Stimulated activated CD8-positive, alpha-beta memory T cell treated with anti-CD3 and anti-CD28 coated beads, Interleukin-15, amount 100 ng/mL, for 4 hours (primary cell): Measurements from ENCODE around the gene NEK2.
"Not testable (repeated sequence)": the region's sequence is repeated elsewhere in the genome, so short reads cannot be mapped to it uniquely, and the experiment has no call there.

Source experiments
- DNase-seq, 2 donors: peaks; one replicate each; pipeline ENCODE4 v3.0.0-alpha.2; 2020; ENCODE audit warnings: low read depth in 2 of 2

Gene NEK2

DNA sequence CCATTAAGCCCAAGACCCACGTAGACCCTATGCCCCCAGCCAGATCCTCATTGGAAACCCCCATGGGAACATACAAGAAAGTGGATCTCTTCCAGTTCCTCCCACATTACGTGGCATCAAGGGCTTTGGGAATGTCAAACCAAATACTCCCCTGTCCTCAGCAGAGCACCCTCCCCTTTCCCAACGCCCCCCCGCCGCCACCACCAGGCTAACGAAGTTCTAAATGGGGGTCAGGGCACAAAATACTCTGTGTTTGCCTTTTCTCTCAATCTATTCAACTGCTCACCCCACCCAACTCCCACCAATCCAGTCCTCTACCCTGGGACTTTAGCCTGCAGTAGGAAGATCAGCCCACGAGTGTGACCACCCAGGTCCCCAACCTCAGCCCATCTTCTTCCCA is 24.5 kb downstream of the NEK2 start:
- DNase-seq, result no peak

GRCh38 chr1:211648980-211649934 is 26.2 kb downstream of the NEK2 start:
- DNase-seq, result no peak

DNA sequence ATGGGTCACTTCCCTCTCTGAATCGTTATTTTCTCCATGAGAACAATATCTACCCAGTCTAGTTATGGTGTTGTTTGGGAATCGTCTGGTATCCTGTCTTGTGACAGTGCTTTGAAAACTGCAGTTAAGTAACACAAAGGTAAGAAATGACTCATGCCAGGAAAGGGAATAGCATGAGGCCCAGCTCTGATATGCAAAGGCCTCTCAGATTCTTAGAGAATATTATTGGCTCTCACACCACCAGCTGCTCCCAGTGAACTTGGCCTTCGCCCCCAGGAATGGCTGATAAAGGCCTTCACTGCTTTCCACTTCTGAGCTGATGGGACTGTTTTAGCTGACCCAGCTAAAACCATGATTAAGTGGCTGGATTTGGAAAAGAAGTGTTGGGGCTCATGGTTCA is 27.1 kb downstream of the NEK2 start:
- no peak for DNase-seq

GRCh38 chr1:211647711-211648121 is 27.7 kb downstream of the NEK2 start:
- no peak for DNase-seq

DNA sequence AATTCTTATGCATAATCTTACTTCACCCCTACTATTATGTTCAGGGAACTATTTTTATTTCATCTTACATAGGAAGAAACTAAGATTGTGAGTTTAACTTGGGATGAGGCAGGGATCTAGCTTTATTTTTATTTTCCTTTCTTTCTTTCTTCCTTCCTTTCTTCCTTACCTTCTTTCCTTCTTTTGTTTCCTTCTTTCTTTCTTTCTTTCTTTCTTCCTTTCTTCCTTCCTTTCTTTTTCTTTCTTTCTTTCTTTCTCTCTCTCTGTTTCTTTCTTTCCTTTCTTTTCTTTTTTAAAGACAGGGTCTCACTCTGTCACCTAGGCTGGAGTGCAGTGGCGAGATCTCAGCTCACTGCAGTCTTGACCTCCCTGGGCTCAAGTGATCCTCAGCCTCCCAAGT is 28.9 kb downstream of the NEK2 start:
- DNase-seq, result no peak

GRCh38 chr1:211645601-211646000 is 29.8 kb downstream of the NEK2 start:
- not testable (repeated sequence) for DNase-seq

- no peak for DNase-seq
Measured at GRCh38 chr1:211644653-211645052, 30.8 kb downstream of the NEK2 start.

- no peak for DNase-seq
Measured at GRCh38 chr1:211643324-211644212, 31.9 kb downstream of the NEK2 start.

DNA sequence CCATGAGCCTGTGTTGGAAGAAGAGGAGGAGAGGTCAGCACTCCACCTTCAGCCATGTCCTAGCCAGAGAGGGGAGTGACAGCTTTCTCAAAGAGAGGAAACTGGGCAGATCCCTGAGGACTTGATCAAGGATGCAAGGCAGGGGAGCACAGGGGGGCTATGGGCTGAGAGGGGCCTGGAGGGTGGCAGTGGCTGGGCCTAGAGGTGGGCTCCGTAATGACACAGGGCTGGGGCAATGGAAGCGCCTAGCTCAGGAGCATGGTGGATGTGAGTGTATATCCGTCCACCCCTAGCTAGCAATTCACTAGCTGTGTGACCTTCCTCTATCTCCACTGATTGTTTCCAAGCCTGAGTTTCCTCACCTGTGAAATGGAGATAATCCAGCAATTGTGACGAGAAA is 32.6 kb downstream of the NEK2 start:
- DNase-seq, result no peak

DNA sequence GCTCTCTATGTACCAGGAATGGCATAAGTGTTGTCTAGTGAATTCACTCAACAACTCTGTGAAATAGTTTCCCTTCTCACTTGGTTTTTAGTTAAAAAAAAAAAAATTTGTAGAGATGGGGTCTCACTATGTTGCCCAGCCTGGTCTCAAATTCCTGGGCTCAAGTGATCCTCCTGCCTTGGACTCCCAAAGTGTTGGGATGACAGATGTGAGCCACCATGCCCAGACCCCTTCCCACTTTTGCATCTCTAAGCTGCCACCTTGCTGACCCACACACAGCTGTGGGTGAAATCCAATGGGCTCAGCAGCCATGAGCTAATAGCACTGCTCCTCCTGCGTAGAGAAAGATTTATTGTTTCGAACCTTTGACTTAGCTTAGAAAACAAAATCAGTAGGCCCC is 33.5 kb downstream of the NEK2 start:
- DNase-seq, result no peak

- no peak for DNase-seq
Measured at GRCh38 chr1:211641044-211641800, 34.2 kb downstream of the NEK2 start.

DNA sequence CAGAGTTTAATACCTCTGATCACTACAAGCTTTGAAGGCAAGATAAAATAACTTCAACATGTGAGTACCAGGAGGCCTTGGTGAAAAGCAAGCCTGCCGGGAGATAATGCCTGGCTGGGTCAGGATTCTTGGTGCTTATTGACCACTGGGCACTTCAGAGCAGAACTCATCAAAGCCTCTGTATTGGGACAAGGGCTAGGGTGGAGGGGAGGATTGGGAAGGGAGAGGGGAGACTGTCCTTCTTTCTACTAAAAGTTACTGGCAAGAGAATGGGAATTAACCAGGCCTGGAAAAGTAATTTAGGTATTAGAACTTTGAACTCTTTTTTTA is 35.2 kb downstream of the NEK2 start:
- no peak for DNase-seq

DNA sequence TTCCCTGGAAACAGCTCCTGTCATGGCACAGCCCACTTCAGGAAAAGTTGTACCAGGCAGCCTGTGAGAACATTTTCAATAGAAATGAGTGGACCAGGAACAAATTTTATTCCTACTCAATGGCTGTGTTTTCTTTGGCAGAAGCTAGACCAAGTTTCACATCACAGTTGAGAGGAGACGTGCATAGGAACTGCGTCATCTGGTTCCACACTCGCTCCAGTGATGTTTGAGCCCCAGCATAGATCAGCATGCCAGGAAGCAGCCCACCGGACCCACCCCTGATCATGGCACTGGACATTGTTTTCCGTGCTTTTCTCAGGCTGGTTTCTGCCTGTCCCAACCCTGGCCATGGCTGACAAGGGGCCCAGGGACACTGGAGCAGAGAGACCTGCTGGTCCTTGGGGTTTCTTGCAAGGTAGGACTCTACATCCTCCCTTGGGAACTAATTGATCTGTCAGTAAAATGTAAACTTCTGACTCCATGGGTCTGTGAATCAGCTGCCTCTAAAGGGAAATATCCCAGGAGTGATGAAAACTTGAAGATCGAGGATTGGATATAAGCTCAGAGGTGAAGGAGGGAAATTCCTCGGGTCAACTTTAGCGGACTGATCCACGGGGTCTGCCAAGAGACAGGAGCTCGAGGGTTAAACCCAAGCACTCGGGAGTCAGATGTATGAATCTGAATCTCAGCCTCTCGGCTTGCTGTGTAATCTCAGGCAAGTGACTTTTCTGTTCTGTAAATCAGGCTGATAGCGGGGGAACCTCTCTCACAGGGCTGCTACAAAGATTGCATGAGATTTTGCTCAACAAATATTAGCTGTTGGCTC is 35.7 kb downstream of the NEK2 start:
- no peak for DNase-seq

- no peak for DNase-seq
Measured at GRCh38 chr1:211638689-211639101, 36.7 kb downstream of the NEK2 start.

DNA sequence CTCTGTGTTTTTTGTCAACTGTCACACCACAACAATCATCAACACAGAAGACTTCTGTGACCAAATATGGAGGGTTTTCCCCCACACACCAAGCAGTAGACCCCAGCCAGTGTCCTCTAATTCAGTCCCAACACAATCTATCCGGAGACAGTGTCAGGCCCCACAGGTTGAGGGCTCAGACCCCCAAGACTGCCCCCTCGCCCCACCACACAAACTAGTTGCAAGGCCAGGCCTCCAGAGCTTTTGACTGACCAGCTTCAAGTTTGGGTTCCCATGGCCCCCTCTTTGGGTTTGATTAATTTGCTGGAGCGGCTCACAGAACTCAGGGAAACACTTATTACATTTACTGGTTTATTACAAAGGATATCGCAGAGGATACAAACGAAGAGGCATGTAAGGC is 37.2 kb downstream of the NEK2 start:
- no peak for DNase-seq

- DNase-seq, result no peak
Measured at GRCh38 chr1:211637066-211637465, 38.4 kb downstream of the NEK2 start.

DNA sequence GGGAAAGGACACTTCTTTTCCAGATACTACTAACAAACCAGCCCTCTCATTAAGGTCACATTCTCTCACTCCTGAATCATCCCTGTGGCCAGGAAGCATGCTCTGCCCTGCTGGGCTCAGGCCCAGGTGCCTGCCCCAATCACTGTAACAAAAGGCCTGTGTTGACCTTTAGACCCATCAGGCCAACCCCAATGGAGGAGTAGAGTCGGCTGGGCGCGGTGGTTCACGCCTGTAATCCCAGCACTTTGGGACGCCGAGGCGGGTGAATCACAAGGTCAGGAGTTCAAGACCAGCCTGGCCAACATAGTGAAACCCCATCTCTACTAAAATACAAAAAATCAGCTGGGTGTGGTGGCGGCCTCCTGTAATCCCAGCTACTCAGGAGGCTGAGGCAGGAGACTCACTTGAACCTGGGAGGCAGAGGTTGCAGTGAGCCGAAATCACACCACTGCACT is 38.8 kb downstream of the NEK2 start:
- DNase-seq, result not testable (repeated sequence)

GRCh38 chr1:211635597-211636205 is 39.7 kb downstream of the NEK2 start:
- DNase-seq, result no peak

GRCh38 chr1:211634931-211635330 is 40.5 kb downstream of the NEK2 start:
- no peak for DNase-seq

GRCh38 chr1:211634461-211634860 is 41.0 kb downstream of the NEK2 start:
- DNase-seq, result no peak

GRCh38 chr1:211633524-211633846 is 41.9 kb downstream of the NEK2 start:
- DNase-seq, result no peak
